Esophagus muscularis mucosa (tissue), 4 donors: ENCODE measurements around the gene ZNF138.

Experiments
- CTCF ChIP-seq, 3 experiments: fragments of 200-600 bp in 2 of 3; fragments of 450-650 bp in 1 of 3; sonication (generic) in 2 of 3; IDR thresholded peaks; one replicate each; pipeline ENCODE4 v1.5.1; 2017 to 2019; ENCODE audit warnings: antibody characterized with exemption in 3 of 3, mild to moderate bottlenecking in 2 of 3, moderate library complexity in 1 of 3
- EP300 ChIP-seq: sonication (generic); formaldehyde crosslinking; IDR thresholded peaks from one replicate; pipeline ENCODE4 v1.6.1; 2017; ENCODE audit warnings: antibody characterized with exemption
- POLR2A ChIP-seq: fragments of 450-650 bp; IDR thresholded peaks from one replicate; pipeline ENCODE4 v1.6.1; 2017; ENCODE audit warnings: antibody characterized with exemption, moderate library complexity, mild to moderate bottlenecking, low read depth
- POLR2AphosphoS5 ChIP-seq, 2 donors: sonication (generic); formaldehyde crosslinking; IDR thresholded peaks; one replicate each; pipeline ENCODE4 v1.6.1; 2017; ENCODE audit warnings: antibody characterized with exemption in 2 of 2

GRCh38 chr7:64881461-64882287, 87.4 kb downstream of the ZNF138 start:
- no peak for TF ChIP-seq POLR2AphosphoS5 (IDR thresholded peaks at IDR 0.05)
- no peak for TF ChIP-seq CTCF (IDR thresholded peaks at IDR 0.05)
- TF ChIP-seq POLR2A: no peak
- TF ChIP-seq EP300: no peak
